WI38 (cell line): Measurements from ENCODE around the gene HCFC1R1.

Experiments used
- H3K4me3 ChIP-seq: 2 replicates; pipeline ENCODE4 v1.5.1; 2011; ENCODE audit warnings: low read depth, mild to moderate bottlenecking, control low read depth, low read length
- TF ChIP-seq, protein P1 (sequence below): IDR thresholded peaks from 2 replicates; pipeline ENCODE4 v1.5.1; 2012; ENCODE audit warnings: low read depth, mild to moderate bottlenecking, control low read depth, low read length

Gene HCFC1R1

DNA sequence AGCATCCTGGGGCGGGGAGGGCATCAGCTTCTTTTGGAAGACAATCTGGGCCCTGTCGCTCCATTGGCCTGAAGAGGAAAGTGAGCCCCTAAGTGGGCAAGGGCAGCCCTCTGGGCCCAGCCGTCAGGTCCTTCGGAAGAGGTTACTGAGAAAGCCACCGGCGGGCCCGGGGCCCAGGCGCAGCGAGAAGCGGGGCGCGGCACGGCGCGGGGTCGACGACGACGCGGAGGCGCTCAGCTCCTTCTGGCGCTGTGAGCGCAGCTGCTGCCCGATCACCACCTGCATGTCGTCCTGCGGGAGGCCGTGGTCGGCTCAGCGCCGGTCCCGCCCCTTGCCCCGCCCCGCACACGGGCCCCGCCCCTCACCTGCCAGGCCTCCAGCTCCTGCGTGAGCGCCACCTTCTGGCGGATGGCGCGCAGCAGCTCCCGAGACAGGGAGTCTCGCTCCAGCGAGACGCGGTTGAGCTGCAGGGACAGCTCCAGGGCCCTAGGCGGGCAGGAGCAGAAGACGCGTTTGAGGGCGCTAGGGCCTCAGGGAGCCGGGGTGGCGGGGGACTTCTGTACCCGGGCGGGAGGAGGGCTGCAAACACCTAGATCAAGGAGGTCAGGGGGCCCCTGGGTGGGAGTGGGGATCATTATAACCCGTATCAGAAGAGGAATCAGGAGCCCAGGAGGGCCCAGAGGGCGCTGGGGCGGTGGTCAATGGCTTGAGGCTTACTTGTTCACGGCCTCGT is 4.4 kb upstream of the HCFC1R1 start:
- TF ChIP-seq, protein P1, sequence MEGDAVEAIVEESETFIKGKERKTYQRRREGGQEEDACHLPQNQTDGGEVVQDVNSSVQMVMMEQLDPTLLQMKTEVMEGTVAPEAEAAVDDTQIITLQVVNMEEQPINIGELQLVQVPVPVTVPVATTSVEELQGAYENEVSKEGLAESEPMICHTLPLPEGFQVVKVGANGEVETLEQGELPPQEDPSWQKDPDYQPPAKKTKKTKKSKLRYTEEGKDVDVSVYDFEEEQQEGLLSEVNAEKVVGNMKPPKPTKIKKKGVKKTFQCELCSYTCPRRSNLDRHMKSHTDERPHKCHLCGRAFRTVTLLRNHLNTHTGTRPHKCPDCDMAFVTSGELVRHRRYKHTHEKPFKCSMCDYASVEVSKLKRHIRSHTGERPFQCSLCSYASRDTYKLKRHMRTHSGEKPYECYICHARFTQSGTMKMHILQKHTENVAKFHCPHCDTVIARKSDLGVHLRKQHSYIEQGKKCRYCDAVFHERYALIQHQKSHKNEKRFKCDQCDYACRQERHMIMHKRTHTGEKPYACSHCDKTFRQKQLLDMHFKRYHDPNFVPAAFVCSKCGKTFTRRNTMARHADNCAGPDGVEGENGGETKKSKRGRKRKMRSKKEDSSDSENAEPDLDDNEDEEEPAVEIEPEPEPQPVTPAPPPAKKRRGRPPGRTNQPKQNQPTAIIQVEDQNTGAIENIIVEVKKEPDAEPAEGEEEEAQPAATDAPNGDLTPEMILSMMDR, result 0 out of 2 replicates have a peak, but pooled peaks have one; percentile 20
- no peak overlapping the region for H3K4me3 ChIP-seq

DNA sequence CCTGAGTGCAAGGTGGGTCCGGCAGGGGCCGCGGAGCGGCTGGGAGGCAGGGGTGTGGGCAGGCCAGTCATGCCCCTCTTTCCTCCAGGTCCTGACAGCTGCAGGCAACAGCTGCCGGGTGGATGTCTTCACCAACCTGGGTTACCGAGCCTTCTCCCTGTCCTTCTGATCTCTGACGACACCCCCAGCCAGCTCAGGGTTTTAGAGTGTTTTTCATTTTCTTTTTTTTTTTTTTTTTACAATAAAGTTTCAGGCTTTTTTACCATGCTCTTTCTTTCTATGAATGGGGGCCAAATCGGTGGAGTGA is 3.7 kb upstream of the HCFC1R1 start:
- TF ChIP-seq, protein P1, result no peak
- no peak overlapping the region for H3K4me3 ChIP-seq

DNA sequence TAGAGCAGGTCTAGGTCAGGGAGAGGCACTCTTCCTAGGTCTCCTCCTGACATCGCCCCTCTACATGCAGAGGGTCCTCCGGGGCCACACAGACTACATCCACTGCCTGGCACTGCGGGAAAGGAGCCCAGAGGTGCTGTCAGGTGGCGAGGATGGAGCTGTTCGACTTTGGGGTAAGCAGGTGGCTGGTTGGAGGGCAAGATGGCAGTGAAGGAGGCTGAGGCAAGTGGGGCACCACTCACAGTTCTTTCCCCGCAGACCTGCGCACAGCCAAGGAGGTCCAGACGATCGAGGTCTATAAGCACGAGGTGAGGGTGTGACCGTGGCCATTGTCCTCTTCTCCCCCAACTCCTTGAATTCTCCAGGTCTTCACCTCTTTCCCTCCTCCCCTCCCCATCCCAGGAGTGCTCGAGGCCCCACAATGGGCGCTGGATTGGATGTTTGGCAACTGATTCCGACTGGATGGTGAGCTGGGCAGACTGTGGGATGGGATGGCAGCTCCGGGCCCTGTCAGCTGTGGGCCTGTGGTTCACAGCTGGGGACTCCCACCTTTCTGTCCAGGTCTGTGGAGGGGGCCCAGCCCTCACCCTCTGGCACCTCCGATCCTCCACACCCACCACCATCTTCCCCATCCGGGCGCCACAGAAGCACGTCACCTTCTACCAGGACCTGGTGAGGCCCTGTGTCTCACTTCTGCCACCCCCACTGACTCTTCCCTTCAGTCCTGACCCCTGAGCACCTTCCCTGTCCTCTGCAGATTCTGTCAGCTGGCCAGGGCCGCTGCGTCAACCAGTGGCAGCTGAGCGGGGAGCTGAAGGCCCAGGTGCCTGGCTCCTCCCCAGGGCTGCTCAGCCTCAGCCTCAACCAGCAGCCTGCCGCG is 3.1 kb upstream of the HCFC1R1 start:
- TF ChIP-seq, protein P1, result no peak
- H3K4me3 ChIP-seq, result no peak overlapping the region

DNA sequence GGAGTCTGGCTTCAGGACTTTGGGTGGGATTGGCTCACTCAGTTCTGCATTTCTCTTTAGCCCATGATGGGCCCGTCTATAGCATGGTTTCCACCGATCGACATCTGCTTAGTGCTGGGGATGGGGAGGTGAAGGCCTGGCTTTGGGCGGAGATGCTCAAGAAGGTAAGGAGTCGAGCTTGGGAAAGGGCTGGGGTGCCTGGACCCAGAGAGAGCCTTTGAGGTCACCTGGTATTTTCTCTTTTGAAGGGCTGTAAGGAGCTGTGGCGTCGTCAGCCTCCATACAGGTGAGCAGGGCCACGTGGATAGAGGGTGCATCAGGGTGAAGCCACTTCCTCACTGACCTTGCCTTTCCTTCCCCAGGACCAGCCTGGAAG is 2.2 kb upstream of the HCFC1R1 start:
- no peak overlapping the region for H3K4me3 ChIP-seq
- TF ChIP-seq, protein P1, result no peak

DNA sequence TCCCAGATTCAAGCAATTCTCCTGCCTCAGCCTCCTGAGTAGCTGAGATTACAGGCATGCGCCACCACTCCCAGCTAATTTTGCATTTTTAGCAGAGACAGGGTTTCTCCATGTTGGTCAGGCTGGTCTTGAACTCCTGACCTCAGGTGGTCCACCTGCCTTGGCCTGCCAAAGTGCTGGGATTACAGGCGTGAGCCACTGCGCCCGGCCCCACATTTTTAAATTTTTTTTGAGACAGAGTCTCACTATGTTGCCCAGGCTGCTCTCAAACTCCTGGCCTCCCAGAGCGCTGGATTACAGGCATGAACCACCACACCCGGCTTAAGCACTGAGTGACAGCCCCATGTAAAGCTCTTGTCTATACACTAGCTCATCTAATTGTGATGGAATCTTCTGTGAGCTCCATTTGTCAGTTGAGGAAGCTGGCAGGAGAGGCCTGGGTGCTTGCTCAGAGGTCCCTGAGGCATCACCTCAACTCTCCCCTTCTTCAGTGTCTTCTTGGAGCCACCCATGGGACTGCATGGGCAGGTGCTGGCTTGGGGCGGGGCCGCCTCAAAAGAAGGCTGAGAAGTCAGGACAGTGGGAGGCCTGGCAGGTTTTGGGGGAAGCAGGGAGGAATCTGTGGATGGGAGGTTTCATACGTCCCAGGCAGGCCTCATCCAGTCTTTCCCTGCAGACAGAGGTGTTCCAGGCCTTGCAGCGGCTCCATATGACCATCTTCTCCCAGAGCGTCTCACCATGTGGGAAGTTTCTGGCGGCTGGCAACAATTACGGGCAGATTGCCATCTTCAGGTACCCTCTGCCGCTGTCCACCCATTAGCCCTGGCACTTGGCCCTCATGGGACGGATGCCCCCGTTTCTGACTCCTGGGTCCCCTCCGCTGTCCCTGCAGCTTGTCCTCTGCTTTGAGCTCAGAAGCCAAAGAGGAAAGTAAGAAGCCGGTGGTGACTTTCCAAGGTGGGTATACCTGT is 1.6 kb upstream of the HCFC1R1 start:
- TF ChIP-seq, protein P1, result no peak

DNA sequence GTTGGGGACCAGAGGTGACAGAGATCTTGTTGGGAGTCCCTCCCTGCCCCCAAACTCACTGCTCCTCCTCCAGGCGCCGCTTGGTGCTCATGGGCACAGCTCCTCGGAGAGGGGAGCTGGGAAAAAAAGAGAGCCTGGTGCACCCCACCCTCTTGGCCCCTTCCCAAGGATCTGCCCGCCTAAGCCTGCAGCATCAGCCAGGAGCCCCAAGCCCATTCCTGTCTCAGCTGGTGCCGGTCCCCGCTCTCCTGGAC is 400 bp downstream of the HCFC1R1 start:
- TF ChIP-seq, protein P1, result no peak
- H3K4me3 ChIP-seq, result peak overlapping the region; percentile 93

More for the DNA sequence above, 1.6 kb upstream of the HCFC1R1 start:
- H3K4me3 ChIP-seq, result no peak overlapping the region
